Endothelial cell of umbilical vein (primary cell): ENCODE measurements around the gene JSRP1. TPM values are rescaled to one million over a fixed set of nuclear protein-coding genes. Genes with fewer than 3 reads are reported as not detected.

Experiments used
- BruUV-seq: library from RNA; stranded (reverse); fragments of 400-500 nt; replicated peaks from 2 replicates; lab custom pipeline; 2021; lab: Mats Ljungman, UMichigan
- CTCF ChIA-PET: fragments of 300-600, 350-600 bp; sonication (Branson Sonifier 250); formaldehyde crosslinking; loops from one replicate; lab custom pipeline; 2021; ENCODE audit warnings: antibody characterized with exemption, inconsistent platforms; lab: Charles Lee
- POLR2A ChIA-PET: fragments of 300-600, 350-600 bp; sonication (Branson Sonifier 250); formaldehyde crosslinking; loops from one replicate; lab custom pipeline; 2021; ENCODE audit warnings: antibody characterized with exemption, inconsistent platforms; lab: Charles Lee
- DNase-seq: peaks from one replicate; pipeline ENCODE4 v3.0.0-alpha.2; 2011; ENCODE audit warnings: low read depth, low spot score
- FAIRE-seq: peaks from 2 replicates; lab custom pipeline; 2011; peaks lifted over from hg19 to GRCh38; lab: Jason Lieb, UNC
- H2AFZ ChIP-seq: 2 replicates; pipeline ENCODE4 v1.6.0; 2012; ENCODE audit warnings: low read depth, low read length, control low read depth, inconsistent platforms
- H3K27ac ChIP-seq: 2 replicates; pipeline ENCODE4 v1.5.1; 2011; ENCODE audit warnings: low read depth, mild to moderate bottlenecking, control low read depth, low read length, moderate library complexity; ENCODE audit not compliant: insufficient read depth
- H3K27me3 ChIP-seq, 2 experiments: 2 replicates each; pipeline versions ENCODE4 v1.6.0 to v1.6.1; 2011; ENCODE audit warnings: low read length in 2 of 2, mixed read lengths in 1 of 2; ENCODE audit not compliant: control insufficient read depth in 2 of 2, insufficient read depth in 2 of 2
- H3K36me3 ChIP-seq, 2 experiments: 2 replicates in 1 of 2; 3 replicates in 1 of 2; pipeline ENCODE4 v1.5.1; 2011; ENCODE audit warnings: low read length in 2 of 2, mild to moderate bottlenecking in 1 of 2, moderate library complexity in 1 of 2; ENCODE audit not compliant: control insufficient read depth in 2 of 2, insufficient read depth in 2 of 2; ENCODE audit errors: extremely low read depth in 1 of 2
- H3K4me1 ChIP-seq: 3 replicates; pipeline ENCODE4 v1.5.1; 2011; ENCODE audit warnings: mild to moderate bottlenecking, low read length; ENCODE audit not compliant: control insufficient read depth, insufficient read depth; ENCODE audit errors: extremely low read depth
- H3K4me2 ChIP-seq: 2 replicates; pipeline ENCODE4 v1.6.1; 2011; ENCODE audit warnings: low read length, control low read depth, mixed read lengths; ENCODE audit not compliant: insufficient read depth
- H3K4me3 ChIP-seq, 3 experiments: fragments of 200-600 bp in 1 of 3; sonication (generic), shearing (Covaris generic) in 1 of 3; replicated peaks in 1 of 3; 2 replicates each; pipeline ENCODE4 v1.5.1; 2011 to 2016; ENCODE audit warnings: control low read depth in 3 of 3, low read length in 3 of 3, mild to moderate bottlenecking in 2 of 3, inconsistent platforms in 1 of 3, low read depth in 1 of 3, moderate library complexity in 1 of 3; ENCODE audit not compliant: insufficient read depth in 1 of 3
- H3K79me2 ChIP-seq: 2 replicates; pipeline ENCODE4 v1.6.0; 2012; ENCODE audit warnings: low read length, inconsistent platforms; ENCODE audit not compliant: control insufficient read depth, insufficient read depth
- H3K9ac ChIP-seq: replicated peaks from 2 replicates; pipeline ENCODE3; 2011; ENCODE audit warnings: low read length, control low read depth; ENCODE audit not compliant: insufficient read depth; ENCODE audit errors: extremely low read depth
- H3K9me1 ChIP-seq: replicated peaks from 3 replicates; pipeline ENCODE4 v1.6.0; 2011; ENCODE audit warnings: mild to moderate bottlenecking, low read length; ENCODE audit not compliant: control insufficient read depth, insufficient read depth; ENCODE audit errors: extremely low read depth
- H3K9me3 ChIP-seq: replicated peaks from 2 replicates; pipeline ENCODE4 v1.5.1; 2012; ENCODE audit warnings: low read length, inconsistent platforms; ENCODE audit not compliant: control insufficient read depth, insufficient read depth
- H4K20me1 ChIP-seq: replicated peaks from 2 replicates; pipeline ENCODE3; 2011; ENCODE audit warnings: mild to moderate bottlenecking, low read length; ENCODE audit not compliant: control insufficient read depth, insufficient read depth; ENCODE audit errors: extremely low read depth
- CTCF ChIP-seq, 2 donors: IDR thresholded peaks; 1 replicate in 1 of 2; 2 replicates in 1 of 2; pipeline ENCODE4 v1.5.1; 2011; ENCODE audit warnings: low read length in 2 of 2, mild to moderate bottlenecking in 2 of 2, moderate library complexity in 2 of 2, control low read depth in 1 of 2, inconsistent platforms in 1 of 2, low read depth in 1 of 2; ENCODE audit not compliant: insufficient read depth in 1 of 2; ENCODE audit errors: extremely low read depth in 1 of 2
- EZH2 ChIP-seq: IDR thresholded peaks from 2 replicates; pipeline ENCODE4 v1.6.1; 2012; ENCODE audit warnings: borderline replicate concordance, low read depth, mild to moderate bottlenecking, moderate library complexity, low read length, inconsistent platforms; ENCODE audit not compliant: severe bottlenecking
- FOS ChIP-seq: IDR thresholded peaks from 2 replicates; pipeline ENCODE4 v1.6.1; 2011; ENCODE audit warnings: mild to moderate bottlenecking, low read length, moderate library complexity, borderline replicate concordance; ENCODE audit not compliant: insufficient read depth
- GATA2 ChIP-seq: IDR thresholded peaks from 2 replicates; pipeline ENCODE4 v1.7.0; 2011; ENCODE audit warnings: low read depth, mild to moderate bottlenecking, moderate library complexity, mixed read lengths, low read length; ENCODE audit not compliant: insufficient read length, insufficient read depth
- JUN ChIP-seq: IDR thresholded peaks from 2 replicates; pipeline ENCODE4 v1.6.1; 2011; ENCODE audit warnings: borderline replicate concordance, low read depth; ENCODE audit not compliant: insufficient read length, insufficient read depth
- MAX ChIP-seq: IDR thresholded peaks from 2 replicates; pipeline ENCODE4 v1.6.1; 2011; ENCODE audit not compliant: insufficient read depth, insufficient read length
- MYC ChIP-seq: IDR thresholded peaks from one replicate; pipeline ENCODE4 v1.6.1; 2011; ENCODE audit warnings: mild to moderate bottlenecking, low read depth, low read length
- POLR2A ChIP-seq: IDR thresholded peaks from 2 replicates; pipeline ENCODE4 v1.6.1; 2012; ENCODE audit warnings: low read depth, mild to moderate bottlenecking, control low read depth, low read length
- POLR2AphosphoS5 ChIP-seq: IDR thresholded peaks from 2 replicates; pipeline ENCODE4 v1.6.1; 2012; ENCODE audit warnings: low read depth, mild to moderate bottlenecking, control low read depth, low read length, moderate library complexity; ENCODE audit not compliant: insufficient read depth
- dilution Hi-C: fragments of 300-500 bp; cut with MboI; formaldehyde crosslinking; loops from one replicate; pipeline ENCODE4 v1.15.0; 2019; ENCODE audit warnings: low sequenced_read_pairs; ENCODE audit not compliant: extremely low pct_ligation_motif_present
- intact Hi-C: fragments of 100-400 bp; cut with micrococcal nuclease; formaldehyde crosslinking; loops from one replicate; pipeline ENCODE4 v1.10.0; 2022
- polyA plus RNA-seq, 4 experiments: library from polyadenylated mRNA; depleted of rRNA in 3 of 4; stranded (reverse) in 3 of 4; unstranded in 1 of 4; fragments of >200 nt; gene quantifications; 2 replicates each; pipeline versions ENCODE4 v1.2.1 to v1.2.3, GENCODE V29; 2011 to 2012; ENCODE audit warnings: missing spikeins in 1 of 4
- total RNA-seq: library from RNA; stranded (reverse); gene quantifications from 2 replicates; pipeline ENCODE4 v1.2.3, GENCODE V29; 2021

Gene JSRP1
- total and polyA plus RNA-seq, 2 donors (not counting 3 experiments of a cell fraction or from before 2014, with no cell fraction given) = not detected

GRCh38 chr19:2303211-2303798, 47.1 kb upstream of the JSRP1 start:
- H3K9me3 ChIP-seq = no peaks in the 10 kb centered on the region
- no peak for FAIRE-seq

More at GRCh38 chr19:2303211-2303798, 47.1 kb upstream of the JSRP1 start:
- no peak for TF ChIP-seq POLR2AphosphoS5
- TF ChIP-seq GATA2 = no peak
- no peak for TF ChIP-seq MAX
- no peak for TF ChIP-seq FOS
- no peak for TF ChIP-seq JUN
- TF ChIP-seq POLR2A = no peak
- no peak for TF ChIP-seq MYC
- TF ChIP-seq EZH2 = no peak
- no peak for TF ChIP-seq CTCF (IDR thresholded peaks at IDR 0.05; ENCODE audit: extremely low read depth in 1 of 2, insufficient read depth in 1 of 2, low read depth in 1 of 2, low read length in 2 of 2)
- DNase-seq = no peak
- no peak overlapping the region for H2AFZ ChIP-seq
- H3K79me2 ChIP-seq = no peaks in the 10 kb centered on the region
- no peak overlapping the region for H3K4me3 ChIP-seq
- dilution Hi-C loops (no loop called here), intact Hi-C loops (no loop called here)
- H3K27me3 ChIP-seq = peaks cover 8 to 18% of the 10 kb centered on the region in 2 experiments
- H3K36me3 ChIP-seq = no peaks in the 10 kb centered on the region
- no peaks in the 10 kb centered on the region for H3K9me1 ChIP-seq
- no TSS peak for BruUV-seq
- H3K4me1 ChIP-seq = no peaks in the 10 kb centered on the region
- CTCF ChIA-PET = interaction anchor here (1.6 kb wide), 1 partner anchor 12 kb away, joined by 4 read pairs; no protein-coding TSS in a partner anchor
- H3K9ac ChIP-seq = no peak overlapping the region
- H3K4me2 ChIP-seq = no peak overlapping the region
- POLR2A ChIA-PET = no interaction called here
- no peak overlapping the region for H3K27ac ChIP-seq
- H4K20me1 ChIP-seq = no peaks in the 10 kb centered on the region
